Neural cell (in vitro differentiated cells): ENCODE results near the gene CPSF4L. TPM values are rescaled to one million over a fixed set of nuclear protein-coding genes. Genes with fewer than 3 reads are reported as not detected.

Source experiments
- H2AFZ ChIP-seq: fragments of 200-600, 300-800 bp; sonication (generic), shearing (Covaris generic); 2 replicates; pipeline ENCODE4 v1.6.0; 2014; ENCODE audit warnings: low read depth, mild to moderate bottlenecking, antibody characterized with exemption, low read length, moderate library complexity
- H3F3A ChIP-seq: fragments of 200-600 bp; shearing (Covaris generic); 2 replicates; pipeline ENCODE4 v1.6.1; 2016; ENCODE audit warnings: mild to moderate bottlenecking, moderate library complexity, mixed read lengths, antibody characterized with exemption, low read length; ENCODE audit not compliant: insufficient read depth, poor library complexity, severe bottlenecking
- H3K27ac ChIP-seq: fragments of 200-600, 300-800 bp; sonication (generic), shearing (Covaris generic); 2 replicates; pipeline ENCODE4 v1.5.1; 2014; ENCODE audit warnings: mild to moderate bottlenecking, low read length, moderate library complexity
- H3K27me3 ChIP-seq: fragments of 300-800, 200-600 bp; sonication (generic), shearing (Covaris generic); 2 replicates; pipeline ENCODE4 v1.6.0; 2014; ENCODE audit warnings: mild to moderate bottlenecking, low read depth, low read length, moderate library complexity; ENCODE audit not compliant: insufficient read depth
- H3K36me3 ChIP-seq: fragments of 300-800, 200-600 bp; sonication (generic), shearing (Covaris generic); 2 replicates; pipeline ENCODE4 v1.5.1; 2014; ENCODE audit warnings: mild to moderate bottlenecking, antibody characterized with exemption, low read length, moderate library complexity; ENCODE audit not compliant: insufficient read depth
- H3K4me2 ChIP-seq: fragments of 300-800, 200-600 bp; sonication (generic), shearing (Covaris generic); 2 replicates; pipeline ENCODE4 v1.6.0; 2014; ENCODE audit warnings: mild to moderate bottlenecking, low read length
- H3K4me3 ChIP-seq: fragments of 300-800, 200-600 bp; sonication (generic), shearing (Covaris generic); 2 replicates; pipeline ENCODE4 v1.5.1; 2014; ENCODE audit warnings: mild to moderate bottlenecking, low read length, moderate library complexity
- H3K79me2 ChIP-seq: fragments of 200-600 bp; shearing (Covaris generic); replicated peaks from 2 replicates; pipeline ENCODE4 v1.6.0; 2014; ENCODE audit warnings: mild to moderate bottlenecking, low read length, moderate library complexity; ENCODE audit not compliant: insufficient read depth
- H3K9ac ChIP-seq: fragments of 300-800, 200-600 bp; sonication (generic), shearing (Covaris generic); 2 replicates; pipeline ENCODE4 v1.6.1; 2016; ENCODE audit warnings: mild to moderate bottlenecking, low read length, mixed read lengths
- H3K9me2 ChIP-seq: fragments of 200-600 bp; shearing (Covaris generic); 2 replicates; pipeline ENCODE4 v1.6.1; 2016; ENCODE audit warnings: mild to moderate bottlenecking, low read length, mixed read lengths; ENCODE audit not compliant: insufficient read depth
- H3K9me3 ChIP-seq: fragments of 200-600, 300-800 bp; sonication (generic), shearing (Covaris generic); 2 replicates; pipeline ENCODE4 v1.6.1; 2016; ENCODE audit warnings: mild to moderate bottlenecking, mixed run types, low read length, moderate library complexity, mixed read lengths
- H4K20me1 ChIP-seq: fragments of 200-600 bp; shearing (Covaris generic); 2 replicates; pipeline ENCODE4 v1.6.1; 2016; ENCODE audit warnings: mild to moderate bottlenecking, mixed run types; ENCODE audit not compliant: insufficient read depth
- CTCF ChIP-seq: fragments of 450-650 bp; IDR thresholded peaks from 2 replicates; pipeline ENCODE4 v1.5.1; 2014; ENCODE audit warnings: antibody characterized with exemption, mild to moderate bottlenecking, moderate library complexity; ENCODE audit not compliant: poor library complexity, severe bottlenecking
- EP300 ChIP-seq: fragments of 450-650 bp; conservative IDR thresholded peaks from 2 replicates; pipeline ENCODE4 v1.6.1; 2014; ENCODE audit warnings: antibody characterized with exemption, mild to moderate bottlenecking, moderate library complexity; ENCODE audit not compliant: poor library complexity, severe bottlenecking
- EZH2 ChIP-seq: fragments of 200-600, 300-800 bp; shearing (Covaris generic), sonication (generic); IDR thresholded peaks from 2 replicates; pipeline ENCODE4 v1.6.1; 2014; ENCODE audit warnings: antibody characterized with exemption, low read length, borderline replicate concordance, mild to moderate bottlenecking; ENCODE audit not compliant: insufficient read depth, poor library complexity, severe bottlenecking
- MXI1 ChIP-seq: fragments of 450-650 bp; conservative IDR thresholded peaks from 2 replicates; pipeline ENCODE4 v1.6.1; 2014; ENCODE audit warnings: antibody characterized with exemption, mild to moderate bottlenecking; ENCODE audit not compliant: poor library complexity, severe bottlenecking
- POLR2AphosphoS5 ChIP-seq: IDR thresholded peaks from 2 replicates; pipeline ENCODE4 v1.6.1; 2012
- RAD21 ChIP-seq: fragments of 450-650 bp; conservative IDR thresholded peaks from 2 replicates; pipeline ENCODE4 v1.6.1; 2014; ENCODE audit warnings: antibody characterized with exemption, mild to moderate bottlenecking, moderate library complexity
- REST ChIP-seq: IDR thresholded peaks from 2 replicates; pipeline ENCODE4 v1.6.1; 2012; ENCODE audit warnings: borderline replicate concordance
- SMC3 ChIP-seq: fragments of 450-650 bp; conservative IDR thresholded peaks from 2 replicates; pipeline ENCODE4 v1.6.1; 2014; ENCODE audit warnings: antibody characterized with exemption, mild to moderate bottlenecking, moderate library complexity; ENCODE audit not compliant: poor library complexity
- TAF1 ChIP-seq: IDR thresholded peaks from 2 replicates; pipeline ENCODE4 v1.6.1; 2012; ENCODE audit warnings: low read depth
- polyA plus RNA-seq: library from polyadenylated mRNA; depleted of rRNA; stranded (reverse); fragments of >200 nt; gene quantifications from 2 replicates; pipeline ENCODE4 v1.2.3, GENCODE V29; 2014

CPSF4L gene
- polyA plus RNA-seq, 1 donor from 2014 or later, result not detected

GRCh38 chr17:73250851-73251640 lies 10.6 kb downstream of the CPSF4L start:
- H3K4me3 ChIP-seq, result no peak overlapping the region
- TF ChIP-seq POLR2AphosphoS5 (no peak), CTCF (no peak), REST (no peak), MXI1 (no peak), SMC3 (no peak), EZH2 (no peak), EP300 (no peak), TAF1 (no peak), RAD21 (no peak)
- H3F3A ChIP-seq, result no peaks in the 10 kb centered on the region
- no peaks in the 10 kb centered on the region for H3K79me2 ChIP-seq
- H3K9me2 ChIP-seq, result no peaks in the 10 kb centered on the region
- no peaks in the 10 kb centered on the region for H3K9me3 ChIP-seq
- H3K4me2 ChIP-seq, result no peak overlapping the region
- no peak overlapping the region for H3K9ac ChIP-seq
- H3K27me3 ChIP-seq, result no peaks in the 10 kb centered on the region
- H2AFZ ChIP-seq, result no peak overlapping the region
- H3K27ac ChIP-seq, result no peak overlapping the region
- H4K20me1 ChIP-seq, result no peaks in the 10 kb centered on the region
- no peaks in the 10 kb centered on the region for H3K36me3 ChIP-seq

GRCh38 chr17:73249700-73250099 lies 12.0 kb downstream of the CPSF4L start:
- H3F3A ChIP-seq, result no peaks in the 10 kb centered on the region
- no peaks in the 10 kb centered on the region for H3K27me3 ChIP-seq
- H3K27ac ChIP-seq, result no peak overlapping the region
- no peaks in the 10 kb centered on the region for H4K20me1 ChIP-seq
- H3K9ac ChIP-seq, result no peak overlapping the region
- no peak overlapping the region for H2AFZ ChIP-seq
- H3K79me2 ChIP-seq, result no peaks in the 10 kb centered on the region
- no peak overlapping the region for H3K4me2 ChIP-seq
- H3K9me2 ChIP-seq, result no peaks in the 10 kb centered on the region
- H3K9me3 ChIP-seq, result no peaks in the 10 kb centered on the region
- H3K36me3 ChIP-seq, result no peaks in the 10 kb centered on the region
- peak; percentile 33 for TF ChIP-seq MXI1
- TF ChIP-seq TAF1, result no peak
- no peak for TF ChIP-seq EZH2
- TF ChIP-seq RAD21, result no peak
- TF ChIP-seq CTCF, result no peak
- no peak overlapping the region for H3K4me3 ChIP-seq
